Lower leg skin (tissue), 3 donors: Measurements from ENCODE around the gene GPR55.

Source experiments
- POLR2A ChIP-seq, 2 donors: fragments of 450-650 bp; IDR thresholded peaks; one replicate each; pipeline ENCODE4 v1.6.1; 2016 to 2017; ENCODE audit warnings: antibody characterized with exemption in 2 of 2, mild to moderate bottlenecking in 1 of 2, moderate library complexity in 1 of 2
- TF ChIP-seq, protein P1 (sequence below), 3 donors: fragments of 450-650 bp; IDR thresholded peaks; one replicate each; pipeline ENCODE4 v1.5.1; 2016; ENCODE audit warnings: antibody characterized with exemption in 3 of 3, mild to moderate bottlenecking in 3 of 3, moderate library complexity in 2 of 3

DNA sequence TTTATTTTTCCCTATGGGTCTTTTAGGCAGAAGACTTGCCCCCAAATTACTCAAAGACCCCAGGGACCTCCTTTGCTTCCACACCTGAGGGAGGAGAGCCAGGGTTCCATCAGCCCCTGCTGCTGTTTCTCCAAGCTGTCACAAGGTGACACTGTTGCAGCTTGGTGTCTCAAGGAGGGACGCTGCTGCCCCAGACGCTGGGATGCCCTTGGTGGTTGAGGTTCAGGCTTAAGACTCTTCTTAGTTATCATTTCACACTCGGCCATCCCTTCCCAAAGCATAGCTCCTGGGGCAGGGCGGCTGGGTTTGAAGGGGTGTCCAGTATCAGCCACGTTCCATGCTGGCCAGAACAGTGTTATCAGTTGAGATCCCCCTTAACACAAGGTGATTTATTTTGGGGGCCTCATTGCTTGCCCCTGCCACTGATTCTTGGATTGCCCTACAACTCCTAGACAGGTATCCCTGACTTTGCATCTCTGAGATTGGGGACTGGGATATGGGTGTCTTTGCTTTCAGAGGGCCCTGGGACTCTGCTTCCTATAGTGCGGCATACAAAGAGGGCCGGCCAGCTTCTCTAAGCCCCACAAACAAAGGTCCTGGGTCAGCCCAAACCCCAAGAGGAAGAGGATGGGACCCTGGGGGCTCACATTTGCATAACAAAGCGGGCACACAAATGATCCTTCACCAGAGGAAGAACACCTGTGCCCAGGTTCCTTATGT, 22.7 kb downstream of the GPR55 start:
- TF ChIP-seq, protein P1, sequence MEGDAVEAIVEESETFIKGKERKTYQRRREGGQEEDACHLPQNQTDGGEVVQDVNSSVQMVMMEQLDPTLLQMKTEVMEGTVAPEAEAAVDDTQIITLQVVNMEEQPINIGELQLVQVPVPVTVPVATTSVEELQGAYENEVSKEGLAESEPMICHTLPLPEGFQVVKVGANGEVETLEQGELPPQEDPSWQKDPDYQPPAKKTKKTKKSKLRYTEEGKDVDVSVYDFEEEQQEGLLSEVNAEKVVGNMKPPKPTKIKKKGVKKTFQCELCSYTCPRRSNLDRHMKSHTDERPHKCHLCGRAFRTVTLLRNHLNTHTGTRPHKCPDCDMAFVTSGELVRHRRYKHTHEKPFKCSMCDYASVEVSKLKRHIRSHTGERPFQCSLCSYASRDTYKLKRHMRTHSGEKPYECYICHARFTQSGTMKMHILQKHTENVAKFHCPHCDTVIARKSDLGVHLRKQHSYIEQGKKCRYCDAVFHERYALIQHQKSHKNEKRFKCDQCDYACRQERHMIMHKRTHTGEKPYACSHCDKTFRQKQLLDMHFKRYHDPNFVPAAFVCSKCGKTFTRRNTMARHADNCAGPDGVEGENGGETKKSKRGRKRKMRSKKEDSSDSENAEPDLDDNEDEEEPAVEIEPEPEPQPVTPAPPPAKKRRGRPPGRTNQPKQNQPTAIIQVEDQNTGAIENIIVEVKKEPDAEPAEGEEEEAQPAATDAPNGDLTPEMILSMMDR (IDR thresholded peaks at IDR 0.05): no peak
- no peak for TF ChIP-seq POLR2A (IDR thresholded peaks at IDR 0.05)
